Measurements from ENCODE around the gene CREB5.

Gene CREB5

GRCh38 chr7:28718545-28718944 lies 306.2 kb downstream of the CREB5 start:
- TF ChIP-seq, protein P1, sequence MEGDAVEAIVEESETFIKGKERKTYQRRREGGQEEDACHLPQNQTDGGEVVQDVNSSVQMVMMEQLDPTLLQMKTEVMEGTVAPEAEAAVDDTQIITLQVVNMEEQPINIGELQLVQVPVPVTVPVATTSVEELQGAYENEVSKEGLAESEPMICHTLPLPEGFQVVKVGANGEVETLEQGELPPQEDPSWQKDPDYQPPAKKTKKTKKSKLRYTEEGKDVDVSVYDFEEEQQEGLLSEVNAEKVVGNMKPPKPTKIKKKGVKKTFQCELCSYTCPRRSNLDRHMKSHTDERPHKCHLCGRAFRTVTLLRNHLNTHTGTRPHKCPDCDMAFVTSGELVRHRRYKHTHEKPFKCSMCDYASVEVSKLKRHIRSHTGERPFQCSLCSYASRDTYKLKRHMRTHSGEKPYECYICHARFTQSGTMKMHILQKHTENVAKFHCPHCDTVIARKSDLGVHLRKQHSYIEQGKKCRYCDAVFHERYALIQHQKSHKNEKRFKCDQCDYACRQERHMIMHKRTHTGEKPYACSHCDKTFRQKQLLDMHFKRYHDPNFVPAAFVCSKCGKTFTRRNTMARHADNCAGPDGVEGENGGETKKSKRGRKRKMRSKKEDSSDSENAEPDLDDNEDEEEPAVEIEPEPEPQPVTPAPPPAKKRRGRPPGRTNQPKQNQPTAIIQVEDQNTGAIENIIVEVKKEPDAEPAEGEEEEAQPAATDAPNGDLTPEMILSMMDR (conservative IDR thresholded peaks at IDR 0.05; ENCODE audit: low read length) = no peak
- no peak for DNase-seq (ENCODE audit: low read depth)
- no peak overlapping the region for H3K4me3 ChIP-seq (ENCODE audit: low read length)

DNA sequence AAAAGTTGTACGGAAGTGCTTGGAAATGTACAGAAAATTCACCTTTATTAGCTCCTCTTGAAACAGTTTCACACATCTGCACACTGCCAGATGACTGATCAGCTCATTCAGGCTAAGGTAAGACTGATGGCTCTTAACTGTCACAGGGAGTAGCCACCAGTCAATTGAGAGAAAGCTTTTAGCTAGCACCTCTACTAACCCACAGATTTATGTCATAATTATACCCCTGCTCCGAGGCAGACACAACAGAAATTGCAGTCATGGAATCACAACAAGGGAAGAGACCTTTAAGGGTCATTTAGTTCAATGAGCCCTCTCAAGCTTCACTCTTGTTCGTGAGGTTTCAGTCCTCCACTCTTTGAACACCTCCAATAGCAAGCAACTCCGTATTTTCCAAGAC lies 310.4 kb downstream of the CREB5 start:
- no peak overlapping the region for H3K4me3 ChIP-seq (ENCODE audit: low read length)
- no peak for DNase-seq (ENCODE audit: low read depth)
- TF ChIP-seq, protein P1 (conservative IDR thresholded peaks at IDR 0.05; ENCODE audit: low read length) = no peak

DNA sequence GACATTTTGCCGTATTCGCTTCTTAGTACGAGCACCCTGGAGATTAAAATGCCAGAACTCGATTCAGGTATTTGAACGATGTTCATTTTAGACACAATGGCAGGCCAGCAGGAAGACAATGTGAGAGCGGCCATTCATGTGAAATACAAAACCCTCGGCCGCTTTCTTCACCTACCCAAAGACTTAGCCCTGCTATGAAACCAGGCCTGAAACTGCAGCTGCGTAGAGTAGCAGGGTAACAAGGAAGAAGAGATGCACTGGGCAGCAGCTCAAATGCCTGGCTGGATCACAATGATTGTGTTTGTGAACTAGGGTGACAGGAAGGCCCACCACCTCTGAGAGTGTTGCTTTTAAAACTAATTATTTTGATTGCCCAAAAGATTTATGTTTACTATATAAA lies 311.0 kb downstream of the CREB5 start:
- TF ChIP-seq, protein P1 (conservative IDR thresholded peaks at IDR 0.05; ENCODE audit: low read length) = no peak
- H3K4me3 ChIP-seq (ENCODE audit: low read length) = no peak overlapping the region
- DNase-seq (ENCODE audit: low read depth) = no peak

DNA sequence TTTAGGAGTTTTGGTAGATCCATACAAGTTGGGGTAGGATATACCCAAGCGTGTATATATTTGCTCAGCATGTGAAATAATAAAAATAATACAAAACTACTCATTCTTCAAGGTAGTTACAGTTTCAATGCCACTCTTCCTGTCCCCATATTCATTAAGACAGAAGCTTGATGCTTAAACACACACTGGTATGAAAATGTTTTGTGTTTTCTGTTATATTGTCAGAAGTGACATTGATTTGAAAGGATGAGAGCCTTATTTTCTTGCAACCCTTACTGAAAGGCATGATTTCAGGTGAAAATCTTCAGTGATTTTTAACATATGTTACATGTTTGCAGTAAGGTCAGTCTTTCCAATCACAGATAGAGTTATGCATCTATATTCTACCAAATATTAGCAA lies 312.2 kb downstream of the CREB5 start:
- TF ChIP-seq, protein P1 (conservative IDR thresholded peaks at IDR 0.05; ENCODE audit: low read length) = no peak
- H3K4me3 ChIP-seq (ENCODE audit: low read length) = no peak overlapping the region
- no peak for DNase-seq (ENCODE audit: low read depth)

- H3K4me3 ChIP-seq (ENCODE audit: low read length) = no peak overlapping the region
- TF ChIP-seq, protein P1 (conservative IDR thresholded peaks at IDR 0.05; ENCODE audit: low read length) = no peak
- no peak for DNase-seq (ENCODE audit: low read depth)
Measured at GRCh38 chr7:28725045-28725642, 312.8 kb downstream of the CREB5 start.

- no peak overlapping the region for H3K4me3 ChIP-seq (ENCODE audit: low read length)
- TF ChIP-seq, protein P1 (conservative IDR thresholded peaks at IDR 0.05; ENCODE audit: low read length) = no peak
- no peak for DNase-seq (ENCODE audit: low read depth)
Measured at GRCh38 chr7:28725911-28726310, 313.6 kb downstream of the CREB5 start.

DNA sequence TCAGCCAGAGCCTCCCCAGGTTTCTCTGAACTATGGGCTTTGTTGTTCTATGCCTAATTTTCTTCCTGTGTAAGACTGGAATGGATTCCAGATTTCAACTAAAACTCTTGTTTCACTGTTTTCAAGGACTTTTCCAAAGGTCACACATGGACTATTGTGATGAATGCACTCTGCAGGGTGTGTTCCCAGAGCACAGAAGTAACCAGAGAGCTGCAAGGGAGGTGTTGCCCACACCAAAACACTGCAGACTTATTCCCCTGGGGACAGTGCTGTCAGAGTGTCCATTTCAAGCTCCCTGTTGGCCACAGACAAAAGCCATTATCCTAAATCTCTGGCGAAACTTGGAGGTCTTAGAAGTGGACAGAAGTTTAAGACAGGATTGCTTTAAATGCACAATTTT lies 314.2 kb downstream of the CREB5 start:
- no peak overlapping the region for H3K4me3 ChIP-seq (ENCODE audit: low read length)
- DNase-seq (ENCODE audit: low read depth) = no peak
- TF ChIP-seq, protein P1 (conservative IDR thresholded peaks at IDR 0.05; ENCODE audit: low read length) = no peak
